CD14-positive monocyte (primary cell): Measurements from ENCODE around the gene BAIAP3. TPM values are rescaled to one million over a fixed set of nuclear protein-coding genes. Genes with fewer than 3 reads are reported as not detected.

Experiments used
- DNase-seq, 3 donors: peaks; one replicate each; pipeline ENCODE4 v3.0.0-alpha.2; 2011 to 2022
- H2AFZ ChIP-seq: 2 replicates; pipeline ENCODE4 v1.6.0; 2012; ENCODE audit warnings: mild to moderate bottlenecking, low read depth, low read length, inconsistent platforms; ENCODE audit not compliant: insufficient read depth, poor library complexity, severe bottlenecking
- H3K27ac ChIP-seq, 2 donors: 1 replicate in 1 of 2; 2 replicates in 1 of 2; pipeline ENCODE4 v1.5.1; 2012 to 2013; ENCODE audit warnings: low read length in 2 of 2, control low read depth in 1 of 2, inconsistent platforms in 1 of 2, low read depth in 1 of 2, mild to moderate bottlenecking in 1 of 2
- H3K27me3 ChIP-seq, 2 donors: one replicate each; pipeline versions ENCODE4 v1.6.0 to v1.6.1; 2011 to 2013; ENCODE audit warnings: low read length in 2 of 2; ENCODE audit not compliant: control insufficient read depth in 2 of 2, insufficient read depth in 2 of 2
- H3K36me3 ChIP-seq, 2 donors: replicated peaks in 1 of 2; 1 replicate in 1 of 2; 2 replicates in 1 of 2; pipeline versions ENCODE4 v1.5.1 to v1.6.1; 2012 to 2013; ENCODE audit warnings: low read length in 2 of 2, control low read depth in 1 of 2, inconsistent platforms in 1 of 2, mild to moderate bottlenecking in 1 of 2; ENCODE audit not compliant: insufficient read depth in 2 of 2, control insufficient read depth in 1 of 2
- H3K4me1 ChIP-seq, 2 donors: 1 replicate in 1 of 2; 2 replicates in 1 of 2; pipeline versions ENCODE4 v1.5.1 to v1.6.1; 2012 to 2013; ENCODE audit warnings: low read length in 2 of 2, control low read depth in 1 of 2, inconsistent platforms in 1 of 2, mild to moderate bottlenecking in 1 of 2, moderate library complexity in 1 of 2; ENCODE audit not compliant: insufficient read depth in 2 of 2, control insufficient read depth in 1 of 2
- H3K4me2 ChIP-seq: replicated peaks from 2 replicates; pipeline ENCODE3; 2012; ENCODE audit warnings: low read length, moderate library complexity, mild to moderate bottlenecking; ENCODE audit not compliant: poor library complexity, severe bottlenecking; ENCODE audit errors: extremely low read depth
- H3K4me3 ChIP-seq, 3 experiments: fragments of 200-600 bp in 1 of 3; sonication (generic) in 1 of 3; replicated peaks in 1 of 3; 1 replicate in 2 of 3; 2 replicates in 1 of 3; pipeline ENCODE4 v1.5.1; 2011 to 2013; ENCODE audit warnings: low read length in 3 of 3, mild to moderate bottlenecking in 3 of 3, control low read depth in 2 of 3, low read depth in 2 of 3, inconsistent platforms in 1 of 3, moderate library complexity in 1 of 3
- H3K79me2 ChIP-seq: 2 replicates; pipeline ENCODE4 v1.6.0; 2012; ENCODE audit warnings: mild to moderate bottlenecking, control low read depth, inconsistent platforms, low read length, moderate library complexity; ENCODE audit not compliant: insufficient read depth
- H3K9ac ChIP-seq: 2 replicates; pipeline ENCODE4 v1.6.0; 2017; ENCODE audit warnings: low read length, mild to moderate bottlenecking; ENCODE audit not compliant: insufficient read depth, poor library complexity, severe bottlenecking
- H3K9me3 ChIP-seq, 2 donors: replicated peaks in 1 of 2; 1 replicate in 1 of 2; 2 replicates in 1 of 2; pipeline versions ENCODE4 v1.5.1 to v1.6.1; 2012 to 2013; ENCODE audit warnings: low read length in 2 of 2, control low read depth in 1 of 2; ENCODE audit not compliant: control insufficient read depth in 1 of 2, insufficient read depth in 1 of 2
- H4K20me1 ChIP-seq: 2 replicates; pipeline ENCODE4 v1.6.0; 2012; ENCODE audit warnings: mild to moderate bottlenecking, low read length, control low read depth, moderate library complexity; ENCODE audit not compliant: insufficient read depth
- H3K27ac Mint-ChIP-seq, 7 donors: one replicate each; pipeline ENCODE4 v1.8.0; 2020; ENCODE audit warnings: mild to moderate bottlenecking in 7 of 7, mixed read lengths in 7 of 7, moderate library complexity in 6 of 7, inconsistent platforms in 2 of 7
- H3K27me3 Mint-ChIP-seq, 3 donors: one replicate each; pipeline ENCODE4 v1.8.0; 2021 to 2022; ENCODE audit warnings: low read depth in 3 of 3, mild to moderate bottlenecking in 3 of 3, mixed read lengths in 3 of 3, moderate library complexity in 3 of 3, inconsistent platforms in 1 of 3
- H3K36me3 Mint-ChIP-seq, 2 donors: one replicate each; pipeline ENCODE4 v1.8.0; 2020; ENCODE audit warnings: mixed read lengths in 2 of 2, inconsistent platforms in 1 of 2, mild to moderate bottlenecking in 1 of 2
- H3K4me1 Mint-ChIP-seq: one replicate; pipeline ENCODE4 v1.8.0; 2020; ENCODE audit warnings: mild to moderate bottlenecking, mixed read lengths
- H3K4me3 Mint-ChIP-seq, 2 donors: one replicate each; pipeline ENCODE4 v1.8.0; 2020; ENCODE audit warnings: mild to moderate bottlenecking in 2 of 2, mixed read lengths in 2 of 2, moderate library complexity in 1 of 2
- H3K9me3 Mint-ChIP-seq, 7 donors: one replicate each; pipeline ENCODE4 v1.8.0; 2020 to 2022; ENCODE audit warnings: mixed read lengths in 7 of 7, mild to moderate bottlenecking in 6 of 7, moderate library complexity in 6 of 7, inconsistent platforms in 2 of 7
- CTCF ChIP-seq: fragments of 200-600 bp; IDR thresholded peaks from one replicate; pipeline ENCODE4 v1.8.0; 2022; ENCODE audit warnings: antibody characterized with exemption, mild to moderate bottlenecking
- WGBS: methylation state at CpG from one replicate; pipeline ENCODE4 v1.1.5; 2013; ENCODE audit warnings: missing lambda C conversion rate; ENCODE audit not compliant: insufficient coverage; 5-methylcytosine and 5-hydroxymethylcytosine counted together
- intact Hi-C, 2 donors: fragments of 100-400 bp; cut with micrococcal nuclease; formaldehyde crosslinking; loops; one replicate each; pipeline versions ENCODE4 v1.15.0 to v1.15.1; 2023
- polyA plus RNA-seq, 3 donors: library from polyadenylated mRNA; depleted of rRNA in 1 of 3; unstranded in 2 of 3; stranded (reverse) in 1 of 3; fragments of 300-500 nt in 2 of 3; fragments of >200 nt in 1 of 3; fragmentation: Illumina TruSeq in 2 of 3; gene quantifications; 1 replicate in 2 of 3; 2 replicates in 1 of 3; pipeline ENCODE4 v1.2.3, GENCODE V29; 2012 to 2021

Gene BAIAP3
- polyA plus RNA-seq, 3 donors: 1.0 TPM; not detected in 2

- Histone ChIP-seq H3K4me1 (no peaks in the 10 kb centered on the region), H3K79me2 (no peaks in the 10 kb centered on the region), H3K27ac (no peak overlapping the region), H3K27me3 (no peaks in the 10 kb centered on the region), H3K36me3 (peaks cover 39 to 49% of the 10 kb centered on the region in 2 donors), H3K9ac (no peak overlapping the region), H4K20me1 (peaks cover 66% of the 10 kb centered on the region), H3K4me2 (no peak overlapping the region), H3K4me3 (no peak overlapping the region), H2AFZ (no peak overlapping the region), H3K9me3 (peaks cover 0 to 1% of the 10 kb centered on the region in 2 donors)
- H3K27me3 Mint-ChIP-seq: peaks cover 1 to 3% (median 3%) of the 10 kb centered on the region in 3 donors
- intact Hi-C loops: no loop called here
- TF ChIP-seq CTCF: no peak
- no peak overlapping the region for H3K4me3 Mint-ChIP-seq
- H3K4me1 Mint-ChIP-seq: no peaks in the 10 kb centered on the region
- 94% methylated on average over 11 of the region's 15 CpGs for WGBS
- no peak for DNase-seq
- peaks cover 29 to 53% of the 10 kb centered on the region in 2 donors for H3K36me3 Mint-ChIP-seq
- H3K9me3 Mint-ChIP-seq: peaks cover 0 to 4% (median 1%) of the 10 kb centered on the region in 7 donors
- H3K27ac Mint-ChIP-seq: no peak overlapping the region
Observed at GRCh38 chr16:1325261-1325660, 8.2 kb upstream of the BAIAP3 start.

- Histone ChIP-seq H3K9me3 (peaks cover 0 to 5% of the 10 kb centered on the region in 2 donors), H3K79me2 (no peaks in the 10 kb centered on the region), H3K4me2 (no peak overlapping the region), H4K20me1 (peaks cover 61% of the 10 kb centered on the region), H2AFZ (no peak overlapping the region), H3K9ac (no peak overlapping the region), H3K4me3 (no peak overlapping the region), H3K4me1 (no peaks in the 10 kb centered on the region), H3K27ac (no peak overlapping the region), H3K36me3 (peaks cover 33 to 43% of the 10 kb centered on the region in 2 donors), H3K27me3 (peaks cover 0 to under 1% of the 10 kb centered on the region in 2 donors)
- no peak for DNase-seq
- Mint-ChIP-seq H3K27ac (no peak overlapping the region), H3K27me3 (peaks cover 3 to 9% (median 7%) of the 10 kb centered on the region in 3 donors), H3K36me3 (peaks cover 25 to 49% of the 10 kb centered on the region in 2 donors), H3K4me3 (no peak overlapping the region), H3K9me3 (peaks cover 0 to 10% (median 6%) of the 10 kb centered on the region in 7 donors), H3K4me1 (no peaks in the 10 kb centered on the region)
- WGBS: 87% methylated on average over 20 of the region's 20 CpGs
- no peak for TF ChIP-seq CTCF
- intact Hi-C loops: no loop called here
Observed at GRCh38 chr16:1325673-1326371, 7.6 kb upstream of the BAIAP3 start.
